ENCODE measurements around the gene HSPE1. TPM values are rescaled to one million over a fixed set of nuclear protein-coding genes. Genes with fewer than 3 reads are reported as not detected.

HSPE1 gene
- polyA plus RNA-seq, 2 of the 4 experiments (the other 2 are of a cell fraction): 468 to 1,198 TPM

- DNase-seq (ENCODE audit: low read depth in 1 of 2, low spot score in 1 of 2) (no peak), FAIRE-seq (no peak), ATAC-seq (no peak)
- TF ChIP-seq CHD2 (IDR thresholded peaks at IDR 0.05; ENCODE audit: low read length, partially characterized antibody): no peak
- TF ChIP-seq CEBPB (IDR thresholded peaks at IDR 0.05): no peak
- peak; percentile 79 for TF ChIP-seq MAFK (IDR thresholded peaks at IDR 0.05; ENCODE audit: partially characterized antibody)
- WGBS (ENCODE audit: missing lambda C conversion rate): 94% methylated on average over 5 of the region's 5 CpGs
- Histone ChIP-seq H3K9me3 (no peaks in the 10 kb centered on the region), H3K4me2 (no peak overlapping the region), H3K27ac (no peak overlapping the region), H3K4me1 (peaks cover 18% of the 10 kb centered on the region; the same call in 2 of the 3 replicates), H3K4me3 (no peak overlapping the region)
- CTCF ChIA-PET: no interaction called here
- POLR2A ChIA-PET: interaction anchor here (1.0 kb wide), 1 partner anchor 10 kb away, joined by 3 read pairs; no protein-coding TSS in a partner anchor
These were observed 6.5 kb downstream of the HSPE1 start for GRCh38 chr2:197506658-197507057.

- ATAC-seq (no peak), FAIRE-seq (no peak), DNase-seq (ENCODE audit: low read depth in 1 of 2, low spot score in 1 of 2) (no peak)
- Histone ChIP-seq H3K27ac (no peak overlapping the region), H3K9me3 (no peaks in the 10 kb centered on the region), H3K4me3 (no peak overlapping the region), H3K4me1 (peaks cover 13% of the 10 kb centered on the region), H3K4me2 (no peak overlapping the region)
- CTCF ChIA-PET: interaction anchor here (1.1 kb wide), 1 partner anchor 14 kb away, joined by 3 read pairs; the partner anchor contains the start of genes HSPD1 and HSPE1
- WGBS (ENCODE audit: missing lambda C conversion rate): 87% methylated on average over 5 of the region's 5 CpGs
- POLR2A ChIA-PET: interaction anchor here (0.6 to 1.0 kb wide), 2 partner anchors 14 to 16 kb away, joined by 3 to 7 read pairs; partner anchors contain the start of genes HSPD1 and HSPE1
- TF ChIP-seq GATA3 (IDR thresholded peaks at IDR 0.05; ENCODE audit: borderline replicate concordance) (no peak), MAZ (IDR thresholded peaks at IDR 0.05; ENCODE audit: borderline replicate concordance, low read depth, low read length) (no peak), SREBF2 (IDR thresholded peaks at IDR 0.05) (no peak), TP53 (CRISPR knock-in tag; IDR thresholded peaks at IDR 0.05) (no peak), EHMT2 (IDR thresholded peaks at IDR 0.05; ENCODE audit: low read depth) (no peak), HOXA7 (CRISPR knock-in tag; IDR thresholded peaks at IDR 0.05) (no peak), ATOH8 (CRISPR knock-in tag; IDR thresholded peaks at IDR 0.05; ENCODE audit: low read depth) (no peak)
These were observed 13.7 kb downstream of the HSPE1 start for GRCh38 chr2:197513915-197514314.

- ChIA-PET POLR2A (interaction anchor here (3.0 kb wide), 1 partner anchor 14 kb away, joined by 57 read pairs; the partner anchor contains the start of genes HSPD1 and HSPE1), CTCF (no interaction called here)
- ATAC-seq: no peak
- TF ChIP-seq NPAS2 (CRISPR knock-in tag; IDR thresholded peaks at IDR 0.05; ENCODE audit: borderline replicate concordance): no peak
- no peak for TF ChIP-seq CEBPB (IDR thresholded peaks at IDR 0.05)
- TF ChIP-seq FOSL2 (IDR thresholded peaks at IDR 0.05): no peak
- no peak for TF ChIP-seq FOSL2 (CRISPR knock-in tag; IDR thresholded peaks at IDR 0.05)
- TF ChIP-seq BHLHE40 (IDR thresholded peaks at IDR 0.05; ENCODE audit: low read depth, low read length): no peak
- no peak for TF ChIP-seq ELK1 (IDR thresholded peaks at IDR 0.05; ENCODE audit: low read depth, low read length)
- no peak for TF ChIP-seq BCL3 (IDR thresholded peaks at IDR 0.05)
- no peak for TF ChIP-seq ZC3H11A (IDR thresholded peaks at IDR 0.05)
- no peak for TF ChIP-seq RAD21 (conservative IDR thresholded peaks at IDR 0.05 in 1 of 2, IDR thresholded peaks at IDR 0.05 in 1 of 2)
- FAIRE-seq: no peak
- H3K4me3 ChIP-seq: peak overlapping the region; percentile 80
- H3K4me2 ChIP-seq: peak overlapping the region; percentile 89
- H3K27ac ChIP-seq: peak overlapping the region; percentile 94 to 98
- no peaks in the 10 kb centered on the region for H3K9me3 ChIP-seq
- WGBS (ENCODE audit: missing lambda C conversion rate): 93% methylated on average over 3 of the region's 3 CpGs
- no peak for DNase-seq (ENCODE audit: low read depth in 1 of 2, low spot score in 1 of 2)
- H3K4me1 ChIP-seq: peaks cover 13% of the 10 kb centered on the region
These were observed 14.6 kb downstream of the HSPE1 start for GRCh38 chr2:197514754-197515153.

Data from A549 (cell line).